Measurements from ENCODE around the gene JAK3.
"Not testable (repeated sequence)": the region's sequence is repeated elsewhere in the genome, so short reads cannot be mapped to it uniquely, and the experiment has no call there.

JAK3 gene

GRCh38 chr19:17847538-17848366 lies at the start of gene JAK3:
JAK3 (minus strand) TSS chr19:17847982; CDS start chr19:17844417, 3,565 bp downstream.
- in situ Hi-C loops (cut with HindIII; ENCODE audit: low sequenced_read_pairs) = no loop called here

- in situ Hi-C loops (cut with HindIII; ENCODE audit: low sequenced_read_pairs) = no loop called here
These were observed 46.0 kb upstream of the JAK3 start for GRCh38 chr19:17893766-17894165.

GRCh38 chr19:17889609-17890214 lies 41.9 kb upstream of the JAK3 start:
- in situ Hi-C loops (cut with HindIII; ENCODE audit: low sequenced_read_pairs) = no loop called here

- in situ Hi-C loops (cut with HindIII; ENCODE audit: low sequenced_read_pairs) = no loop called here
These were observed 40.5 kb upstream of the JAK3 start for GRCh38 chr19:17888260-17888659.

GRCh38 chr19:17887221-17887620 lies 39.4 kb upstream of the JAK3 start:
- in situ Hi-C loops (cut with HindIII; ENCODE audit: low sequenced_read_pairs) = not testable (repeated sequence)

- in situ Hi-C loops (cut with HindIII; ENCODE audit: low sequenced_read_pairs) = no loop called here
These were observed 38.7 kb upstream of the JAK3 start for GRCh38 chr19:17886515-17886914.

GRCh38 chr19:17883627-17884410 lies 36.0 kb upstream of the JAK3 start:
- in situ Hi-C loops (cut with HindIII; ENCODE audit: low sequenced_read_pairs) = no loop called here

- in situ Hi-C loops (cut with HindIII; ENCODE audit: low sequenced_read_pairs) = no loop called here
These were observed 33.9 kb upstream of the JAK3 start for GRCh38 chr19:17881701-17882100.

GRCh38 chr19:17879466-17879865 lies 31.7 kb upstream of the JAK3 start:
- in situ Hi-C loops (cut with HindIII; ENCODE audit: low sequenced_read_pairs) = no loop called here

GRCh38 chr19:17877696-17878095 lies 29.9 kb upstream of the JAK3 start:
- in situ Hi-C loops (cut with HindIII; ENCODE audit: low sequenced_read_pairs) = no loop called here

- in situ Hi-C loops (cut with HindIII; ENCODE audit: low sequenced_read_pairs) = loop anchor here (25.0 kb wide), 1 partner anchor 162 kb away; the partner anchor contains the start of gene MAP1S
These were observed 27.0 kb upstream of the JAK3 start for GRCh38 chr19:17874758-17875135.

- in situ Hi-C loops (cut with HindIII; ENCODE audit: low sequenced_read_pairs) = loop anchor here (25.0 kb wide), 1 partner anchor 162 kb away; the partner anchor contains the start of gene MAP1S
These were observed 26.3 kb upstream of the JAK3 start for GRCh38 chr19:17873786-17874757.

- in situ Hi-C loops (cut with HindIII; ENCODE audit: low sequenced_read_pairs) = loop anchor here (25.0 kb wide), 1 partner anchor 160 kb away; the partner anchor contains the start of gene MAP1S
These were observed 24.6 kb upstream of the JAK3 start for GRCh38 chr19:17872251-17873001.

- in situ Hi-C loops (cut with HindIII; ENCODE audit: low sequenced_read_pairs) = loop anchor here (25.0 kb wide), 1 partner anchor 160 kb away; the partner anchor contains the start of gene MAP1S
These were observed 24.1 kb upstream of the JAK3 start, which contains the start of gene SLC5A5 for GRCh38 chr19:17871878-17872250. SLC5A5 (plus strand) TSS chr19:17871945; CDS start chr19:17872320, 375 bp downstream.

- in situ Hi-C loops (cut with HindIII; ENCODE audit: low sequenced_read_pairs) = loop anchor here (25.0 kb wide), 1 partner anchor 159 kb away; the partner anchor contains the start of gene MAP1S
These were observed 23.5 kb upstream of the JAK3 start for GRCh38 chr19:17871032-17871877.

GRCh38 chr19:17869114-17869608 lies 21.4 kb upstream of the JAK3 start:
- in situ Hi-C loops (cut with HindIII; ENCODE audit: low sequenced_read_pairs) = loop anchor here (25.0 kb wide), 1 partner anchor 157 kb away; the partner anchor contains the start of gene MAP1S

GRCh38 chr19:17868669-17869068 lies 20.9 kb upstream of the JAK3 start:
- in situ Hi-C loops (cut with HindIII; ENCODE audit: low sequenced_read_pairs) = loop anchor here (25.0 kb wide), 1 partner anchor 156 kb away; the partner anchor contains the start of gene MAP1S

GRCh38 chr19:17866964-17867486 lies 19.2 kb upstream of the JAK3 start:
- in situ Hi-C loops (cut with HindIII; ENCODE audit: low sequenced_read_pairs) = loop anchor here (25.0 kb wide), 1 partner anchor 155 kb away; the partner anchor contains the start of gene MAP1S
